ENCODE data around the gene RASAL3. TPM values are rescaled to one million over a fixed set of nuclear protein-coding genes. Genes with fewer than 3 reads are reported as not detected.
A peak's percentile ranks its signal among the peaks of the same experiment; 100 is the strongest.

The RASAL3 gene
- total RNA-seq, 2 donors from 2014 or later, result 2.6 to 3.6 TPM

GRCh38 chr19:15448044-15448777 lies 16.1 kb downstream of the RASAL3 start:
- H3K36me3 ChIP-seq (replicated peaks in 1 of 2; ENCODE audit: insufficient read depth in 1 of 2, low read depth in 2 of 2), result no peaks in the 10 kb centered on the region
- H3K27ac ChIP-seq, result peak overlapping the region in 1 of 4 donors; percentile 69
- peaks cover 16% of the 10 kb centered on the region for H3K4me1 ChIP-seq
- ATAC-seq (no peak), DNase-seq (peak in 1 of 4 donors; percentile 35)
- H3K9me3 ChIP-seq, result no peaks in the 10 kb centered on the region
- H3K27me3 ChIP-seq, result no peaks in the 10 kb centered on the region
- 57 to 62% methylated on average over 13 to 16 of the region's 17 CpGs for WGBS, 2 donors
- H3K4me3 ChIP-seq, result no peak overlapping the region
- intact Hi-C loops (cut with DNase I), result no loop called here
- no peak for TF ChIP-seq CTCF (IDR thresholded peaks at IDR 0.05)
- no peak for TF ChIP-seq POLR2A (IDR thresholded peaks at IDR 0.05)

GRCh38 chr19:15447057-15447456 lies 17.3 kb downstream of the RASAL3 start:
- H3K36me3 ChIP-seq (replicated peaks in 1 of 2; ENCODE audit: insufficient read depth in 1 of 2, low read depth in 2 of 2), result no peaks in the 10 kb centered on the region

GRCh38 chr19:15445807-15446376 lies 18.5 kb downstream of the RASAL3 start:
- H3K27ac ChIP-seq, result no peak overlapping the region
- no peaks in the 10 kb centered on the region for H3K36me3 ChIP-seq (replicated peaks in 1 of 2; ENCODE audit: insufficient read depth in 1 of 2, low read depth in 2 of 2)
- H3K4me1 ChIP-seq, result peaks cover 8% of the 10 kb centered on the region
- ATAC-seq (no peak), DNase-seq (peak in 1 of 4 donors; percentile 9)
- TF ChIP-seq POLR2A (IDR thresholded peaks at IDR 0.05) (no peak), CTCF (IDR thresholded peaks at IDR 0.05) (no peak)
- intact Hi-C loops (cut with DNase I), result no loop called here
- no peak overlapping the region for H3K4me3 ChIP-seq
- H3K9me3 ChIP-seq, result no peaks in the 10 kb centered on the region
- 50 to 62% methylated on average over 5 to 7 of the region's 7 CpGs for WGBS, 2 donors
- no peaks in the 10 kb centered on the region for H3K27me3 ChIP-seq

More at GRCh38 chr19:15447057-15447456, 17.3 kb downstream of the RASAL3 start:
- Histone ChIP-seq H3K9me3 (no peaks in the 10 kb centered on the region), H3K27me3 (no peaks in the 10 kb centered on the region), H3K4me1 (peaks cover 8% of the 10 kb centered on the region), H3K27ac (no peak overlapping the region), H3K4me3 (no peak overlapping the region)
- DNase-seq (no peak), ATAC-seq (no peak)
- 70 to 84% methylated on average over 4 of the region's 4 CpGs for WGBS, 2 donors
- intact Hi-C loops (cut with DNase I), result no loop called here
- TF ChIP-seq CTCF (IDR thresholded peaks at IDR 0.05) (no peak), POLR2A (IDR thresholded peaks at IDR 0.05) (no peak)

GRCh38 chr19:15445227-15445605 lies 19.1 kb downstream of the RASAL3 start:
- TF ChIP-seq CTCF (IDR thresholded peaks at IDR 0.05) (no peak), POLR2A (IDR thresholded peaks at IDR 0.05) (no peak)
- H3K9me3 ChIP-seq, result no peaks in the 10 kb centered on the region
- no peak for DNase-seq
- ATAC-seq, result no peak
- 87 to 89% methylated on average over 9 of the region's 9 CpGs for WGBS, 2 donors
- H3K4me1 ChIP-seq, result peaks cover 8% of the 10 kb centered on the region
- H3K27ac ChIP-seq, result no peak overlapping the region
- H3K36me3 ChIP-seq (replicated peaks in 1 of 2; ENCODE audit: insufficient read depth in 1 of 2, low read depth in 2 of 2), result no peaks in the 10 kb centered on the region
- H3K4me3 ChIP-seq, result no peak overlapping the region
- intact Hi-C loops (cut with DNase I), result no loop called here
- no peaks in the 10 kb centered on the region for H3K27me3 ChIP-seq
